ENCODE measurements around the gene PDIA2.
"Not testable (repeated sequence)": the region's sequence is repeated elsewhere in the genome, so short reads cannot be mapped to it uniquely, and the experiment has no call there.

PDIA2 gene

GRCh38 chr16:283033-283805, at the start of gene PDIA2:
PDIA2 (plus strand) TSS chr16:283164; CDS start chr16:283170, 6 bp downstream.
- DNase-seq: no peak

GRCh38 chr16:234468-235305, 48.3 kb upstream of the PDIA2 start, which contains the start of gene FAM234A:
FAM234A (plus strand) TSS chr16:234821; CDS start chr16:254414, 19,593 bp downstream.
- peak; percentile 86 for DNase-seq

- DNase-seq: no peak
Measured at GRCh38 chr16:239948-240277, 43.1 kb upstream of the PDIA2 start.

GRCh38 chr16:240559-240958, 42.4 kb upstream of the PDIA2 start:
- no peak for DNase-seq

- DNase-seq: no peak
Measured at GRCh38 chr16:242281-242680, 40.7 kb upstream of the PDIA2 start.

- no peak for DNase-seq
Measured at GRCh38 chr16:243348-243747, 39.6 kb upstream of the PDIA2 start.

- DNase-seq: no peak
Measured at GRCh38 chr16:245105-245504, 37.9 kb upstream of the PDIA2 start.

- no peak for DNase-seq
Measured at GRCh38 chr16:247027-247426, 35.9 kb upstream of the PDIA2 start.

- no peak for DNase-seq
Measured at GRCh38 chr16:249431-249830, 33.5 kb upstream of the PDIA2 start.

- peak; percentile 63 for DNase-seq
Measured at GRCh38 chr16:252366-253337, 30.3 kb upstream of the PDIA2 start.

- no peak for DNase-seq
Measured at GRCh38 chr16:253833-254232, 29.1 kb upstream of the PDIA2 start.

GRCh38 chr16:254461-254860, 28.5 kb upstream of the PDIA2 start:
- no peak for DNase-seq

- DNase-seq: no peak
Measured at GRCh38 chr16:255183-255582, 27.8 kb upstream of the PDIA2 start.

- DNase-seq: not testable (repeated sequence)
Measured at GRCh38 chr16:258091-258490, 24.9 kb upstream of the PDIA2 start.

GRCh38 chr16:259226-259625, 23.7 kb upstream of the PDIA2 start:
- DNase-seq: no peak

- DNase-seq: no peak
Measured at GRCh38 chr16:259814-260253, 23.1 kb upstream of the PDIA2 start.

GRCh38 chr16:260326-260725, 22.6 kb upstream of the PDIA2 start:
- no peak for DNase-seq

- DNase-seq: no peak
Measured at GRCh38 chr16:261031-261691, 21.8 kb upstream of the PDIA2 start.

- DNase-seq: no peak
Measured at GRCh38 chr16:262121-262745, 20.7 kb upstream of the PDIA2 start.

GRCh38 chr16:263182-263774, 19.7 kb upstream of the PDIA2 start:
- DNase-seq: no peak

GRCh38 chr16:263944-264343, 19.0 kb upstream of the PDIA2 start:
- no peak for DNase-seq
